GM06990 (cell line): Measurements from ENCODE around the gene PNPLA1.

Source experiments
- DNase-seq: peaks from one replicate; pipeline ENCODE4 v3.0.0-alpha.2; 2011; ENCODE audit not compliant: insufficient read length; ENCODE audit errors: extremely low read depth
- H3K27me3 ChIP-seq: replicated peaks from 2 replicates; pipeline ENCODE4 v1.6.0; 2011; ENCODE audit warnings: low read length; ENCODE audit not compliant: control insufficient read depth, insufficient read depth
- H3K36me3 ChIP-seq: 2 replicates; pipeline ENCODE4 v1.5.1; 2011; ENCODE audit warnings: low read length; ENCODE audit not compliant: control insufficient read depth, insufficient read depth
- H3K4me3 ChIP-seq: replicated peaks from 2 replicates; pipeline ENCODE4 v1.5.1; 2011; ENCODE audit warnings: low read depth, mild to moderate bottlenecking, control low read depth, low read length
- TF ChIP-seq, protein P1 (sequence below): IDR thresholded peaks from 2 replicates; pipeline ENCODE4 v1.5.1; 2011; ENCODE audit warnings: low read length, control low read depth, mild to moderate bottlenecking, inconsistent platforms; ENCODE audit not compliant: insufficient read depth, poor library complexity, severe bottlenecking

The PNPLA1 gene

DNA sequence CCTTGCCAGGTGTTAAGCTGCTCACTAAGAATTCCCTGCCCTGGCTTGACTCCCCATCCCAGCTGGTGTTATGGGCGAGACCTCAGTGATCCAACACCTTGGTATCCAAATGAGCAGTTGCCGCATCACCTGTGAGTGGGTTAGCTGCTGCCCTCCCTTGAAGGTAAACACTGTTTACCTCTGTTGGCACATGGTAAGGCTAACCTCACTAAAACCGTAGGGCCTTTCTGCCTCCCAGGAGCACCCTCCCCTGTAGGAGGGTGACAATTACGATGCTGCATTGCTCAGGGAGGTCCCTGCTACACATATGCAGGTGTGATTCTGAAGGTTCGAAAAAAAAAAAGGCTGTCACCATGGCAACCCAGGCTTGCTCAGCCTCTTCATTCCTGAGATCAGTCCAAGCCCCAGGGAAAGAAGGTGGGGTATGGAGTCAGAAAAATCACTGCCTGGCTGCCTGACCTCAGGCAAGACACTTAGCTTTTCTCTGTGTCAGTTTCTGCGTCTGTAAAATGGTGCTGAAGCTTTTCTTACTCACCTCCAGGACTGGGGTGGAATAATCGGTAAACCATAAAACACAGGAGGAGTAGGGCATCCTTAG is 19.5 kb downstream of the PNPLA1 start:
- DNase-seq, result no peak
- TF ChIP-seq, protein P1, sequence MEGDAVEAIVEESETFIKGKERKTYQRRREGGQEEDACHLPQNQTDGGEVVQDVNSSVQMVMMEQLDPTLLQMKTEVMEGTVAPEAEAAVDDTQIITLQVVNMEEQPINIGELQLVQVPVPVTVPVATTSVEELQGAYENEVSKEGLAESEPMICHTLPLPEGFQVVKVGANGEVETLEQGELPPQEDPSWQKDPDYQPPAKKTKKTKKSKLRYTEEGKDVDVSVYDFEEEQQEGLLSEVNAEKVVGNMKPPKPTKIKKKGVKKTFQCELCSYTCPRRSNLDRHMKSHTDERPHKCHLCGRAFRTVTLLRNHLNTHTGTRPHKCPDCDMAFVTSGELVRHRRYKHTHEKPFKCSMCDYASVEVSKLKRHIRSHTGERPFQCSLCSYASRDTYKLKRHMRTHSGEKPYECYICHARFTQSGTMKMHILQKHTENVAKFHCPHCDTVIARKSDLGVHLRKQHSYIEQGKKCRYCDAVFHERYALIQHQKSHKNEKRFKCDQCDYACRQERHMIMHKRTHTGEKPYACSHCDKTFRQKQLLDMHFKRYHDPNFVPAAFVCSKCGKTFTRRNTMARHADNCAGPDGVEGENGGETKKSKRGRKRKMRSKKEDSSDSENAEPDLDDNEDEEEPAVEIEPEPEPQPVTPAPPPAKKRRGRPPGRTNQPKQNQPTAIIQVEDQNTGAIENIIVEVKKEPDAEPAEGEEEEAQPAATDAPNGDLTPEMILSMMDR, result no peak
- Histone ChIP-seq H3K36me3 (no peaks in the 10 kb centered on the region), H3K27me3 (peaks cover 3% of the 10 kb centered on the region; the same call in 1 of the 2 replicates), H3K4me3 (no peak overlapping the region)

- DNase-seq, result no peak
- TF ChIP-seq, protein P1, result no peak
- no peaks in the 10 kb centered on the region for H3K36me3 ChIP-seq
- H3K27me3 ChIP-seq, result no peaks in the 10 kb centered on the region
- no peak overlapping the region for H3K4me3 ChIP-seq
Observed at GRCh38 chr6:36290668-36291620, 21.1 kb downstream of the PNPLA1 start.

- TF ChIP-seq, protein P1, result no peak
- Histone ChIP-seq H3K27me3 (no peaks in the 10 kb centered on the region), H3K4me3 (no peak overlapping the region), H3K36me3 (no peaks in the 10 kb centered on the region)
- no peak for DNase-seq
Observed at GRCh38 chr6:36292170-36292569, 22.3 kb downstream of the PNPLA1 start.

DNA sequence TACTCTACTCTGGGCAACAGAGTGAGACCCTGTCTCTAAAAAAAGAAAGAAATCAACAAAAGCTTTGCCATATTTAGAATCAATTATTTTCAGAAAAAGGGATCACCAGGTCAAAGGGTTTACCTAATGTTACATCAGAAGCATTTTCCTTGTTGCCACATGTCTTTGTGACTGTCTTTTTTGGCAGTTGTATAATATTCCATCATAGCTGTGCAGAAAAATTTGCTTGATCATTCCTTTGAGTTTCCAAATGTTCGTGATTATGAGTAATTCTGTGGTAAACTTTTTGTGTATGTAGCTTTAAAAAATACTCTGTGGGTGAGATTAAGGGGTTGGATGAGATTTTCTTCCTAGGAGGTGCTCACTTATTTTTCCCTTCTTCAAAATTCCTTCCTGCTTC is 26.4 kb downstream of the PNPLA1 start:
- no peak overlapping the region for H3K4me3 ChIP-seq
- TF ChIP-seq, protein P1, result no peak
- H3K36me3 ChIP-seq, result no peaks in the 10 kb centered on the region
- H3K27me3 ChIP-seq, result peaks cover 1% of the 10 kb centered on the region
- DNase-seq, result no peak

GRCh38 chr6:36297051-36297450 is 27.2 kb downstream of the PNPLA1 start:
- Histone ChIP-seq H3K36me3 (no peaks in the 10 kb centered on the region), H3K4me3 (no peak overlapping the region), H3K27me3 (peaks cover 1% of the 10 kb centered on the region)
- TF ChIP-seq, protein P1, result no peak
- DNase-seq, result no peak
